Measurements from ENCODE around the gene SLC27A3. TPM values are rescaled to one million over a fixed set of nuclear protein-coding genes. Genes with fewer than 3 reads are reported as not detected.

The SLC27A3 gene
- total RNA-seq, 1 experiment from 2014 or later: 38.9 TPM

DNA sequence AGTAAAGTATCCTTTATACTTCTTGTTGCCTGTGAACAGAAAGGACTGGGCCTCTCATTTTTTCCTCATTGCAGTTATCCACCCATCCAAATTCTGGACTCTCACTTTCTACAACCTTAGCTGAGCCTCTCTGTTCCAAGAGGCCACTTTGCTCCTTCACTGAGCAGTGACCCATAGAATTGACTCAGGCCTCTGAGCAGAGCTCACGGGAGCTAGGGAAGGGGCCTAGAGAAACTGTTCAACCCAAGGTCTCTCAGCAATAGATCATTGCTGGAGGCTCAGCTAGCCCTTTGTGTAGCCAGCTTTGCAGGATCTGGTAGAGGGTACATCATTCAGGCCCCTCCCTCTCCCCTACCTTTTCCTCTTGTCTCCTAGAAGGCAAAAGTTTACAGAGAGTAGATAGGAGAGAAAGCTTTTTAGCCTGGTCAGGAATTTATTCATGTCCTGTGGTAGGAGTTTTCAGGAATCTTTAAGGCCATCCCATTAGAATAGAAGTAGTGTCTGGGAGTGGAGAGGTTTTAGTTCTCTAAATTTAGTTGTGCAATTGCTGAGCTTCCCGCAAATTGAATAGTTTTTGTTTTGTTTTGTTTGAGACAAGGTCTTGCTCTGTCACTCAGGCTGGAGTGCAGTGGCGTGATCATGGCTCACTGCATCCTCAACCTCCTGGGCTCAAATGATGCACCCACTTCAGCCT is 40.7 kb upstream of the SLC27A3 start (continued):
- no peak for TF ChIP-seq ZNF121 (CRISPR knock-in tag; IDR thresholded peaks at IDR 0.05)
- TF ChIP-seq ZNF232 (CRISPR knock-in tag; IDR thresholded peaks at IDR 0.05): no peak
- TF ChIP-seq ZNF219 (CRISPR knock-in tag; IDR thresholded peaks at IDR 0.05; ENCODE audit: borderline replicate concordance): no peak
- no peak for TF ChIP-seq TEAD1 (CRISPR knock-in tag; IDR thresholded peaks at IDR 0.05)

DNA sequence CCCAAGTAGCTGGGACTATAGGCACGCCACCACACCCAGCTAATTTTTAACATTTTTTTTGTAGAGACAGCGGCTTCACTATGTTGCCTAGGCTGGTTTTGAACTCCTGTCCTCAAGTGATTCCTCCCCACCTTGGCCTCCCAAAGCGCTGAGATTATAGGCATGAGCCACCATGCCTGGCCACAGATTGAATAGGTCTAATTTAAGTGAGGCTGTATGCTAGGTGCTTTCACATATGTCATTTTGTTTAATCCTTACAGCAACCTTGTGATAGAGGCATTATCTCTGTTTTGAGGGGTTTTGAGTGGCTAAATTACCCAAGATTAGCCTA is 40.2 kb upstream of the SLC27A3 start:
- ChIA-PET CTCF (interaction anchor here (0.8 kb wide), 1 partner anchor 8 kb away, joined by 3 read pairs; no protein-coding TSS in a partner anchor), POLR2A (no interaction called here)
- Mint-ChIP-seq H3K4me3 (no peak overlapping the region), H3K9me3 (no peaks in the 10 kb centered on the region), H3K36me3 (peaks cover 26% of the 10 kb centered on the region), H3K4me1 (peaks cover 25% of the 10 kb centered on the region), H3K27ac (peak overlapping the region; percentile 75; the same call in 1 of the 2 replicates), H3K27me3 (ENCODE audit: low read depth) (no peaks in the 10 kb centered on the region)
- ATAC-seq (no peak), DNase-seq (ENCODE audit: low spot score) (no peak)
- TF ChIP-seq ETV6 (CRISPR knock-in tag; IDR thresholded peaks at IDR 0.05) (no peak), EMX1 (CRISPR knock-in tag; IDR thresholded peaks at IDR 0.05) (no peak), TEAD4 (CRISPR knock-in tag; IDR thresholded peaks at IDR 0.05) (no peak), ELF4 (CRISPR knock-in tag; IDR thresholded peaks at IDR 0.05; ENCODE audit: low read depth) (no peak), JAZF1 (CRISPR knock-in tag; IDR thresholded peaks at IDR 0.05) (no peak), SOX15 (CRISPR knock-in tag; IDR thresholded peaks at IDR 0.05) (no peak), ZNF121 (CRISPR knock-in tag; IDR thresholded peaks at IDR 0.05) (no peak), GABPB1 (CRISPR knock-in tag; IDR thresholded peaks at IDR 0.05) (no peak), KAT7 (CRISPR knock-in tag; IDR thresholded peaks at IDR 0.05; ENCODE audit: borderline replicate concordance) (no peak), RELA (CRISPR knock-in tag; IDR thresholded peaks at IDR 0.05; ENCODE audit: borderline replicate concordance) (no peak), TCF7 (CRISPR knock-in tag; IDR thresholded peaks at IDR 0.05; ENCODE audit: low read depth) (no peak)
- TF ChIP-seq, protein P1, sequence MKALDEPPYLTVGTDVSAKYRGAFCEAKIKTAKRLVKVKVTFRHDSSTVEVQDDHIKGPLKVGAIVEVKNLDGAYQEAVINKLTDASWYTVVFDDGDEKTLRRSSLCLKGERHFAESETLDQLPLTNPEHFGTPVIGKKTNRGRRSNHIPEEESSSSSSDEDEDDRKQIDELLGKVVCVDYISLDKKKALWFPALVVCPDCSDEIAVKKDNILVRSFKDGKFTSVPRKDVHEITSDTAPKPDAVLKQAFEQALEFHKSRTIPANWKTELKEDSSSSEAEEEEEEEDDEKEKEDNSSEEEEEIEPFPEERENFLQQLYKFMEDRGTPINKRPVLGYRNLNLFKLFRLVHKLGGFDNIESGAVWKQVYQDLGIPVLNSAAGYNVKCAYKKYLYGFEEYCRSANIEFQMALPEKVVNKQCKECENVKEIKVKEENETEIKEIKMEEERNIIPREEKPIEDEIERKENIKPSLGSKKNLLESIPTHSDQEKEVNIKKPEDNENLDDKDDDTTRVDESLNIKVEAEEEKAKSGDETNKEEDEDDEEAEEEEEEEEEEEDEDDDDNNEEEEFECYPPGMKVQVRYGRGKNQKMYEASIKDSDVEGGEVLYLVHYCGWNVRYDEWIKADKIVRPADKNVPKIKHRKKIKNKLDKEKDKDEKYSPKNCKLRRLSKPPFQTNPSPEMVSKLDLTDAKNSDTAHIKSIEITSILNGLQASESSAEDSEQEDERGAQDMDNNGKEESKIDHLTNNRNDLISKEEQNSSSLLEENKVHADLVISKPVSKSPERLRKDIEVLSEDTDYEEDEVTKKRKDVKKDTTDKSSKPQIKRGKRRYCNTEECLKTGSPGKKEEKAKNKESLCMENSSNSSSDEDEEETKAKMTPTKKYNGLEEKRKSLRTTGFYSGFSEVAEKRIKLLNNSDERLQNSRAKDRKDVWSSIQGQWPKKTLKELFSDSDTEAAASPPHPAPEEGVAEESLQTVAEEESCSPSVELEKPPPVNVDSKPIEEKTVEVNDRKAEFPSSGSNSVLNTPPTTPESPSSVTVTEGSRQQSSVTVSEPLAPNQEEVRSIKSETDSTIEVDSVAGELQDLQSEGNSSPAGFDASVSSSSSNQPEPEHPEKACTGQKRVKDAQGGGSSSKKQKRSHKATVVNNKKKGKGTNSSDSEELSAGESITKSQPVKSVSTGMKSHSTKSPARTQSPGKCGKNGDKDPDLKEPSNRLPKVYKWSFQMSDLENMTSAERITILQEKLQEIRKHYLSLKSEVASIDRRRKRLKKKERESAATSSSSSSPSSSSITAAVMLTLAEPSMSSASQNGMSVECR (CRISPR knock-in tag; IDR thresholded peaks at IDR 0.05; ENCODE audit: borderline replicate concordance): no peak
- TF ChIP-seq, protein P2, sequence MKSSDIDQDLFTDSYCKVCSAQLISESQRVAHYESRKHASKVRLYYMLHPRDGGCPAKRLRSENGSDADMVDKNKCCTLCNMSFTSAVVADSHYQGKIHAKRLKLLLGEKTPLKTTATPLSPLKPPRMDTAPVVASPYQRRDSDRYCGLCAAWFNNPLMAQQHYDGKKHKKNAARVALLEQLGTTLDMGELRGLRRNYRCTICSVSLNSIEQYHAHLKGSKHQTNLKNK (CRISPR knock-in tag; IDR thresholded peaks at IDR 0.05): no peak
- TF ChIP-seq, protein P3, sequence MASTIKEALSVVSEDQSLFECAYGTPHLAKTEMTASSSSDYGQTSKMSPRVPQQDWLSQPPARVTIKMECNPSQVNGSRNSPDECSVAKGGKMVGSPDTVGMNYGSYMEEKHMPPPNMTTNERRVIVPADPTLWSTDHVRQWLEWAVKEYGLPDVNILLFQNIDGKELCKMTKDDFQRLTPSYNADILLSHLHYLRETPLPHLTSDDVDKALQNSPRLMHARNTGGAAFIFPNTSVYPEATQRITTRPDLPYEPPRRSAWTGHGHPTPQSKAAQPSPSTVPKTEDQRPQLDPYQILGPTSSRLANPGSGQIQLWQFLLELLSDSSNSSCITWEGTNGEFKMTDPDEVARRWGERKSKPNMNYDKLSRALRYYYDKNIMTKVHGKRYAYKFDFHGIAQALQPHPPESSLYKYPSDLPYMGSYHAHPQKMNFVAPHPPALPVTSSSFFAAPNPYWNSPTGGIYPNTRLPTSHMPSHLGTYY (CRISPR knock-in tag; IDR thresholded peaks at IDR 0.05): no peak
- TF ChIP-seq, protein P4, sequence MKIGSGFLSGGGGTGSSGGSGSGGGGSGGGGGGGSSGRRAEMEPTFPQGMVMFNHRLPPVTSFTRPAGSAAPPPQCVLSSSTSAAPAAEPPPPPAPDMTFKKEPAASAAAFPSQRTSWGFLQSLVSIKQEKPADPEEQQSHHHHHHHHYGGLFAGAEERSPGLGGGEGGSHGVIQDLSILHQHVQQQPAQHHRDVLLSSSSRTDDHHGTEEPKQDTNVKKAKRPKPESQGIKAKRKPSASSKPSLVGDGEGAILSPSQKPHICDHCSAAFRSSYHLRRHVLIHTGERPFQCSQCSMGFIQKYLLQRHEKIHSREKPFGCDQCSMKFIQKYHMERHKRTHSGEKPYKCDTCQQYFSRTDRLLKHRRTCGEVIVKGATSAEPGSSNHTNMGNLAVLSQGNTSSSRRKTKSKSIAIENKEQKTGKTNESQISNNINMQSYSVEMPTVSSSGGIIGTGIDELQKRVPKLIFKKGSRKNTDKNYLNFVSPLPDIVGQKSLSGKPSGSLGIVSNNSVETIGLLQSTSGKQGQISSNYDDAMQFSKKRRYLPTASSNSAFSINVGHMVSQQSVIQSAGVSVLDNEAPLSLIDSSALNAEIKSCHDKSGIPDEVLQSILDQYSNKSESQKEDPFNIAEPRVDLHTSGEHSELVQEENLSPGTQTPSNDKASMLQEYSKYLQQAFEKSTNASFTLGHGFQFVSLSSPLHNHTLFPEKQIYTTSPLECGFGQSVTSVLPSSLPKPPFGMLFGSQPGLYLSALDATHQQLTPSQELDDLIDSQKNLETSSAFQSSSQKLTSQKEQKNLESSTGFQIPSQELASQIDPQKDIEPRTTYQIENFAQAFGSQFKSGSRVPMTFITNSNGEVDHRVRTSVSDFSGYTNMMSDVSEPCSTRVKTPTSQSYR (CRISPR knock-in tag; IDR thresholded peaks at IDR 0.05): no peak
